Activated CD8-positive, alpha-beta memory T cell treated with anti-CD3 and anti-CD28 coated beads, Interleukin-2, amount 10 ng/mL, durations not matched to agents 7 days and 5 days (primary cell): ENCODE measurements around the gene NOXA1. TPM values are rescaled to one million over a fixed set of nuclear protein-coding genes. Genes with fewer than 3 reads are reported as not detected.

Experiments
- ATAC-seq: fragments of 150-1000 bp; cut with Tn5 transposase; one replicate; pipeline ENCODE4 v1.10.0; 2021; ENCODE audit warnings: moderate library complexity
- CTCF ChIA-PET: fragments of 350-600 bp; sonication (Branson Sonifier 250); formaldehyde crosslinking; loops from one replicate; lab custom pipeline; 2021; ENCODE audit warnings: antibody characterized with exemption; lab: Charles Lee
- DNase-seq: peaks from one replicate; pipeline ENCODE4 v3.0.0-alpha.2; 2020
- H3K27ac Mint-ChIP-seq: one replicate; pipeline ENCODE4 v1.8.0; 2021; ENCODE audit warnings: mild to moderate bottlenecking, mixed read lengths
- H3K27me3 Mint-ChIP-seq: one replicate; pipeline ENCODE4 v1.8.0; 2021; ENCODE audit warnings: mixed read lengths
- H3K36me3 Mint-ChIP-seq: one replicate; pipeline ENCODE4 v1.8.0; 2021; ENCODE audit warnings: mild to moderate bottlenecking, mixed read lengths
- H3K4me1 Mint-ChIP-seq: one replicate; pipeline ENCODE4 v1.8.0; 2021; ENCODE audit warnings: mixed read lengths
- H3K4me3 Mint-ChIP-seq: one replicate; pipeline ENCODE4 v1.8.0; 2021; ENCODE audit warnings: mild to moderate bottlenecking, moderate library complexity, mixed read lengths
- H3K9me3 Mint-ChIP-seq: one replicate; pipeline ENCODE4 v1.8.0; 2022; ENCODE audit warnings: low read depth, mixed read lengths
- total RNA-seq, 2 experiments: library from RNA; stranded (reverse); gene quantifications; one replicate each; pipeline ENCODE4 v1.2.3, GENCODE V29; 2021

Gene NOXA1
- total RNA-seq, 2 experiments from 2014 or later = 0.30 to 0.53 TPM

GRCh38 chr9:137415451-137415850 lies 7.7 kb upstream of the NOXA1 start:
- Mint-ChIP-seq H3K4me3 (no peak overlapping the region), H3K36me3 (no peaks in the 10 kb centered on the region), H3K27me3 (no peaks in the 10 kb centered on the region), H3K9me3 (no peaks in the 10 kb centered on the region), H3K27ac (no peak overlapping the region), H3K4me1 (peaks cover 17% of the 10 kb centered on the region)
- no peak for ATAC-seq
- CTCF ChIA-PET = no interaction called here
- no peak for DNase-seq

- Mint-ChIP-seq H3K27ac (no peak overlapping the region), H3K4me3 (no peak overlapping the region), H3K36me3 (no peaks in the 10 kb centered on the region), H3K9me3 (no peaks in the 10 kb centered on the region), H3K27me3 (no peaks in the 10 kb centered on the region), H3K4me1 (peaks cover 16% of the 10 kb centered on the region)
- ATAC-seq = no peak
- CTCF ChIA-PET = no interaction called here
- no peak for DNase-seq
Observed at GRCh38 chr9:137416006-137416562, 7.1 kb upstream of the NOXA1 start.

- H3K4me3 Mint-ChIP-seq = no peak overlapping the region
- no peak for DNase-seq
- H3K27ac Mint-ChIP-seq = no peak overlapping the region
- CTCF ChIA-PET = no interaction called here
- H3K36me3 Mint-ChIP-seq = no peaks in the 10 kb centered on the region
- no peak for ATAC-seq
- no peaks in the 10 kb centered on the region for H3K27me3 Mint-ChIP-seq
- peaks cover 16% of the 10 kb centered on the region for H3K4me1 Mint-ChIP-seq
- H3K9me3 Mint-ChIP-seq = no peaks in the 10 kb centered on the region
Observed at GRCh38 chr9:137416563-137417151, 6.5 kb upstream of the NOXA1 start.

GRCh38 chr9:137417161-137418021 lies 5.8 kb upstream of the NOXA1 start:
- CTCF ChIA-PET = interaction anchor here (1.0 kb wide), 1 partner anchor 135 kb away, joined by 4 read pairs; the partner anchor contains the start of gene MRPL41
- Mint-ChIP-seq H3K36me3 (peaks cover 2% of the 10 kb centered on the region), H3K9me3 (no peaks in the 10 kb centered on the region), H3K4me3 (peak overlapping the region; percentile 40), H3K27me3 (no peaks in the 10 kb centered on the region), H3K27ac (no peak overlapping the region), H3K4me1 (peaks cover 19% of the 10 kb centered on the region)
- ATAC-seq (peak; percentile 67), DNase-seq (no peak)

- H3K4me3 Mint-ChIP-seq = peak overlapping the region; percentile 87
- ATAC-seq (no peak), DNase-seq (no peak)
- H3K27me3 Mint-ChIP-seq = peaks cover 11% of the 10 kb centered on the region
- peaks cover 13% of the 10 kb centered on the region for H3K4me1 Mint-ChIP-seq
- CTCF ChIA-PET = interaction anchor here (0.8 to 4.3 kb wide), 19 partner anchors 8 to 167 kb away, joined by 3 to 59 read pairs (median 4); partner anchors contain the start of genes DPH7, NELFB and NSMF
- no peaks in the 10 kb centered on the region for H3K9me3 Mint-ChIP-seq
- peaks cover 2% of the 10 kb centered on the region for H3K36me3 Mint-ChIP-seq
- peak overlapping the region; percentile 73 for H3K27ac Mint-ChIP-seq
Observed at GRCh38 chr9:137421838-137422603, 1.2 kb upstream of the NOXA1 start.

- CTCF ChIA-PET = interaction anchor here (0.6 to 4.3 kb wide), 17 partner anchors 10 to 169 kb away, joined by 3 to 59 read pairs (median 4); partner anchors contain the start of genes NELFB and NRARP
- H3K4me3 Mint-ChIP-seq = peak overlapping the region; percentile 27
- DNase-seq = no peak
Observed at GRCh38 chr9:137423514-137424291, 510 bp downstream of the NOXA1 start.

GRCh38 chr9:137426018-137426681 lies 3.0 kb downstream of the NOXA1 start:
- no peak overlapping the region for H3K4me3 Mint-ChIP-seq
- H3K27ac Mint-ChIP-seq = no peak overlapping the region
- H3K36me3 Mint-ChIP-seq = peaks cover 2% of the 10 kb centered on the region
- H3K4me1 Mint-ChIP-seq = peaks cover 11% of the 10 kb centered on the region
- no peak for DNase-seq
- no peak for ATAC-seq
- peaks cover 11% of the 10 kb centered on the region for H3K27me3 Mint-ChIP-seq
- no peaks in the 10 kb centered on the region for H3K9me3 Mint-ChIP-seq
- CTCF ChIA-PET = interaction anchor here (0.9 to 4.3 kb wide), 4 partner anchors 18 to 140 kb away, joined by 3 to 59 read pairs (median 4); partner anchors contain the start of gene NRARP

More at GRCh38 chr9:137423514-137424291, 510 bp downstream of the NOXA1 start:
- H3K9me3 Mint-ChIP-seq = no peaks in the 10 kb centered on the region
- peaks cover 11% of the 10 kb centered on the region for H3K27me3 Mint-ChIP-seq
- H3K4me1 Mint-ChIP-seq = peaks cover 13% of the 10 kb centered on the region
- H3K27ac Mint-ChIP-seq = no peak overlapping the region
- no peak for ATAC-seq
- H3K36me3 Mint-ChIP-seq = peaks cover 2% of the 10 kb centered on the region

- H3K27me3 Mint-ChIP-seq = peaks cover 11% of the 10 kb centered on the region
- no peaks in the 10 kb centered on the region for H3K9me3 Mint-ChIP-seq
- CTCF ChIA-PET = interaction anchor here (0.8 kb wide), 1 partner anchor 193 kb away, joined by 3 read pairs; no protein-coding TSS in a partner anchor
- ATAC-seq = no peak
- H3K36me3 Mint-ChIP-seq = no peaks in the 10 kb centered on the region
- no peak for DNase-seq
- H3K4me1 Mint-ChIP-seq = no peaks in the 10 kb centered on the region
- no peak overlapping the region for H3K4me3 Mint-ChIP-seq
- H3K27ac Mint-ChIP-seq = no peak overlapping the region
Observed at GRCh38 chr9:137427454-137428310, 4.5 kb downstream of the NOXA1 start.

GRCh38 chr9:137428311-137428630 lies 5.1 kb downstream of the NOXA1 start:
- peaks cover 11% of the 10 kb centered on the region for H3K27me3 Mint-ChIP-seq

GRCh38 chr9:137428841-137429545 lies 5.8 kb downstream of the NOXA1 start:
- no peaks in the 10 kb centered on the region for H3K4me1 Mint-ChIP-seq
- H3K9me3 Mint-ChIP-seq = no peaks in the 10 kb centered on the region
- H3K27me3 Mint-ChIP-seq = peaks cover 11% of the 10 kb centered on the region
- no peak overlapping the region for H3K27ac Mint-ChIP-seq
- no peak overlapping the region for H3K4me3 Mint-ChIP-seq
- DNase-seq (no peak), ATAC-seq (no peak)
- CTCF ChIA-PET = no interaction called here
- H3K36me3 Mint-ChIP-seq = no peaks in the 10 kb centered on the region

More at GRCh38 chr9:137428311-137428630, 5.1 kb downstream of the NOXA1 start:
- ATAC-seq (no peak), DNase-seq (no peak)
- CTCF ChIA-PET = no interaction called here
- no peaks in the 10 kb centered on the region for H3K9me3 Mint-ChIP-seq
- no peak overlapping the region for H3K27ac Mint-ChIP-seq
- H3K36me3 Mint-ChIP-seq = no peaks in the 10 kb centered on the region
- H3K4me3 Mint-ChIP-seq = no peak overlapping the region
- H3K4me1 Mint-ChIP-seq = no peaks in the 10 kb centered on the region

- H3K4me1 Mint-ChIP-seq = peaks cover 4% of the 10 kb centered on the region
- no peak for ATAC-seq
- no peaks in the 10 kb centered on the region for H3K36me3 Mint-ChIP-seq
- H3K9me3 Mint-ChIP-seq = no peaks in the 10 kb centered on the region
- DNase-seq = no peak
- H3K27me3 Mint-ChIP-seq = peaks cover 6% of the 10 kb centered on the region
- no peak overlapping the region for H3K4me3 Mint-ChIP-seq
- H3K27ac Mint-ChIP-seq = no peak overlapping the region
- CTCF ChIA-PET = interaction anchor here (1.6 kb wide), 1 partner anchor 15 kb away, joined by 7 read pairs; no protein-coding TSS in a partner anchor
Observed at GRCh38 chr9:137429546-137429890, 6.3 kb downstream of the NOXA1 start.
